22Rv1 (cell line): ENCODE results near the gene SORCS2.

ENCODE experiments used
- ZFX ChIP-seq: fragments of 450-650 bp; IDR thresholded peaks from 2 replicates; pipeline ENCODE4 v1.6.1; 2017; ENCODE audit warnings: antibody characterized with exemption, borderline replicate concordance
- TF ChIP-seq, protein P1 (sequence below): fragments of 450-650 bp; IDR thresholded peaks from 2 replicates; pipeline ENCODE4 v1.5.1; 2017; ENCODE audit warnings: mild to moderate bottlenecking

DNA sequence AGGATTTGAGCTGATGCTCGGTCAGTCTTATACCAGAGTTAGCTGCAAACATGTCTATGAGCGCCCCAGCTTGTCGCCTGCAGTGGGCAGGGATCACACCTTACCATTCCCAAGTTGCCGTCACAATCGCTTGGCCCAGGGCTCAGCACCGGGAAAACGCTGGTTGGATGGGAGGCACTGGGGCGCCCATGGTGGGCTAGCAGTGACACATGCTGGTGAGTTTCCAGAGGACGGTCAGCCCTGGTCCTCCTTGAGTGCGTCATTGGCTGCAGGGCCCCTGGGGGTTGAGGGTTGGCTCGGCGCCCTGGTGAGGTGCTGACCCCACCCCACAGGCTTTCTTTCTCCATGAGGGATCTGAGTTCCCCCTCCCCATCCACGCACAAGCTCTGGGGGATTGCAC is 50.4 kb downstream of the SORCS2 start:
- TF ChIP-seq, protein P1, sequence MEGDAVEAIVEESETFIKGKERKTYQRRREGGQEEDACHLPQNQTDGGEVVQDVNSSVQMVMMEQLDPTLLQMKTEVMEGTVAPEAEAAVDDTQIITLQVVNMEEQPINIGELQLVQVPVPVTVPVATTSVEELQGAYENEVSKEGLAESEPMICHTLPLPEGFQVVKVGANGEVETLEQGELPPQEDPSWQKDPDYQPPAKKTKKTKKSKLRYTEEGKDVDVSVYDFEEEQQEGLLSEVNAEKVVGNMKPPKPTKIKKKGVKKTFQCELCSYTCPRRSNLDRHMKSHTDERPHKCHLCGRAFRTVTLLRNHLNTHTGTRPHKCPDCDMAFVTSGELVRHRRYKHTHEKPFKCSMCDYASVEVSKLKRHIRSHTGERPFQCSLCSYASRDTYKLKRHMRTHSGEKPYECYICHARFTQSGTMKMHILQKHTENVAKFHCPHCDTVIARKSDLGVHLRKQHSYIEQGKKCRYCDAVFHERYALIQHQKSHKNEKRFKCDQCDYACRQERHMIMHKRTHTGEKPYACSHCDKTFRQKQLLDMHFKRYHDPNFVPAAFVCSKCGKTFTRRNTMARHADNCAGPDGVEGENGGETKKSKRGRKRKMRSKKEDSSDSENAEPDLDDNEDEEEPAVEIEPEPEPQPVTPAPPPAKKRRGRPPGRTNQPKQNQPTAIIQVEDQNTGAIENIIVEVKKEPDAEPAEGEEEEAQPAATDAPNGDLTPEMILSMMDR = no peak
- TF ChIP-seq ZFX = no peak
